ELR (cell line): ENCODE measurements around the gene KIF16B.
"Not testable (repeated sequence)": the region's sequence is repeated elsewhere in the genome, so short reads cannot be mapped to it uniquely, and the experiment has no call there.

ENCODE experiments used
- DNase-seq: peaks from one replicate; pipeline ENCODE4 v3.0.0-alpha.2; 2015; ENCODE audit warnings: low read depth

Gene KIF16B, protein sequence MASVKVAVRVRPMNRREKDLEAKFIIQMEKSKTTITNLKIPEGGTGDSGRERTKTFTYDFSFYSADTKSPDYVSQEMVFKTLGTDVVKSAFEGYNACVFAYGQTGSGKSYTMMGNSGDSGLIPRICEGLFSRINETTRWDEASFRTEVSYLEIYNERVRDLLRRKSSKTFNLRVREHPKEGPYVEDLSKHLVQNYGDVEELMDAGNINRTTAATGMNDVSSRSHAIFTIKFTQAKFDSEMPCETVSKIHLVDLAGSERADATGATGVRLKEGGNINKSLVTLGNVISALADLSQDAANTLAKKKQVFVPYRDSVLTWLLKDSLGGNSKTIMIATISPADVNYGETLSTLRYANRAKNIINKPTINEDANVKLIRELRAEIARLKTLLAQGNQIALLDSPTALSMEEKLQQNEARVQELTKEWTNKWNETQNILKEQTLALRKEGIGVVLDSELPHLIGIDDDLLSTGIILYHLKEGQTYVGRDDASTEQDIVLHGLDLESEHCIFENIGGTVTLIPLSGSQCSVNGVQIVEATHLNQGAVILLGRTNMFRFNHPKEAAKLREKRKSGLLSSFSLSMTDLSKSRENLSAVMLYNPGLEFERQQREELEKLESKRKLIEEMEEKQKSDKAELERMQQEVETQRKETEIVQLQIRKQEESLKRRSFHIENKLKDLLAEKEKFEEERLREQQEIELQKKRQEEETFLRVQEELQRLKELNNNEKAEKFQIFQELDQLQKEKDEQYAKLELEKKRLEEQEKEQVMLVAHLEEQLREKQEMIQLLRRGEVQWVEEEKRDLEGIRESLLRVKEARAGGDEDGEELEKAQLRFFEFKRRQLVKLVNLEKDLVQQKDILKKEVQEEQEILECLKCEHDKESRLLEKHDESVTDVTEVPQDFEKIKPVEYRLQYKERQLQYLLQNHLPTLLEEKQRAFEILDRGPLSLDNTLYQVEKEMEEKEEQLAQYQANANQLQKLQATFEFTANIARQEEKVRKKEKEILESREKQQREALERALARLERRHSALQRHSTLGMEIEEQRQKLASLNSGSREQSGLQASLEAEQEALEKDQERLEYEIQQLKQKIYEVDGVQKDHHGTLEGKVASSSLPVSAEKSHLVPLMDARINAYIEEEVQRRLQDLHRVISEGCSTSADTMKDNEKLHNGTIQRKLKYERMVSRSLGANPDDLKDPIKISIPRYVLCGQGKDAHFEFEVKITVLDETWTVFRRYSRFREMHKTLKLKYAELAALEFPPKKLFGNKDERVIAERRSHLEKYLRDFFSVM (N-terminal part only)

DNA sequence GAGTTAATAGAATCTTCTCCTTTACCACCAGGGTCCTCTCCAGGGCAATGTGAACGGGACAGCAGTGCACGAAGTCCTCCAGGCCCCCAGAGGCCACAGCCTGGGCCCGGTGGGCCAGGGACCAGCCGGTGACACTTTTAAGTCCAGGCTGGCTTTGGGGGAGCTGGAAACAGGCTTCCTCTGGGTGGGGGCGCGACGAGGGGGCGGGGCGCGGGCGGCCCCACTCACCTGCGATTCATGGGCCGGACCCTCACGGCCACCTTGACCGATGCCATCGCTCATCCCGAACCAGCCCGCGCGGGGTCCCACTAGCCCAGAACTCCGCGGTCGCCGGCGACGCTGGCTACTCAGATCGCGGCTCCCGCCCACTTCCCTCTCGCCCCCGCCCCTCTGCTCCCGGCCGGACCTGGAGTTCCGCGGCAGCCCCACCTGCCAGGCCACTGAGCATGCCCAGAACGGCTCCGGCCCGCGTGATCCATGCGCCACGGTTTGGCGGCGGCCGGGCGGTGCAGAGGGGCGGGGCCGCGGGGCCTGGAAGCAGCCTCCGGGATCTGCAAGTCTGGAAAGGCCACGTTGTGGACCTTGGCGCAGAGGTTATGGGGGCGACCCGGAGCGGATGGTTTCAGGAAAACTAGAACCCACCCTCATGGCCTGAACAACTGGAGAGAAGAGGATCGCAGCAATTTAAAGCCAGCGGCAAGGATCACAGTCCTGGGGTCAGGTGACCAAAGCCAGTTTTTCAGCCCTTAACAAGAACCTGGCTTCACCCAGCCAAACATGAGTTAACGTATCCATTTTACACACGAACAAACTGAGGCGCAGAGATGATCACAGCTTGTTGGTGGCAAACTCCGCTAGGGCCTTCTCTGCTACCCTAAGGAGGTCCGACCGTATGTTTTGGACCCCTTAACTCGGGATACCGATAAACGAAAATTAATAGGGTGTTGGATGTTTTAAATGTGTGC is at the start of gene KIF16B:
TSS of gene KIF16B (minus strand) at position 448 of the 965 bp plus-strand sequence. CDS start at position 275, 173 bp downstream.
- DNase-seq, result peak; percentile 84

DNA sequence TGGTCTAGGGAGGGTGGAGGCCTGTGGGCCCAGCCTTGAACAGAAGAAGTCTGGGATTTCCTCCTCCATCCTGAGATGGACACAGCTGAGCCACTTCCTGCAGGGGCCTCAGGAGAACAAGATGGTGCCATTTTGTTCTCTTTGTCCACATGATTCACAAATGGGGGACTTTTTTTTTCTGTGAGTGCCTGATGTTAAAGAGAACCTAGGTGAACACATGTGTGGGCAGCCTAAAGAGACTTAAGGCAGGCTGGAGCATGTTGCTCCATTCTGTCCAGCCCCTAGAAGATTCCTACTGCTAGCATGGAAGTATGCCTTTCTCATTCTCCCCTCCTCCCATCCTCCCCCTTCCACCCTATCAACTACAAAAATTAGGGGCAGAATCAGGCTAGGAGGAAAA is 49.3 kb upstream of the KIF16B start:
- no peak for DNase-seq

DNA sequence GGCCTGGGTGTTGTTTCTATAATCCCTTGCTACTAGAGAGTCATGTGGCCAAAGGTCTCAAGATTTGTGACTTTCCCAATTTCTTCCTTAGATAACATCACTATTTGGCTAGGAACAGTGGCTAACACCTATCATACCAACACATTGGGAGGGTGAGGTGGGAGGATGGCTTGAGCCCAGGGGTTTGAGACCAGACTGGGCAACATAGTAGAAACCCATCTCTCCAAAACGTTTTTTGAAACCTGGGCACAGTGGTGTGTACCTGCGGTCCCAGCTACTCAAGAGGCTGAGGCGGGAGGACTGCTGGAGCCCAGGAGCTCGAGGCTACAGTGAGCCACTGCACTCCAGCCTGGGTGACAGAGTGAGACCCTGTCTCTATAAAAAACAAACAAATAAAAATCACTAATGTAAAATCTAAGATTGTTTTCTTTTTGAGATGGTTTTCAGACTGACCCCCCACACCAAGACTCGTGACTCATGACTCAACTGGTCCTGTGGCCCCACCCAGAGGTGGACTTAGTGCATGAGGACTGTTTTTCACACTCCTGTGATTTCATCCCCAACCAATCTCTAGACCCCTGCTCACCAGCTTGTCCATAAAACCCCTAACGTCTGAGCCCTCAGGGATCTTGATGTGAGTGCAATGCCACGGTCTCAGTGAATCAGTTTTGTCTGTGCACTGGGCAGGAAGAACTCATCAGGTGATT is 48.3 kb upstream of the KIF16B start:
- DNase-seq, result peak; percentile 1

DNA sequence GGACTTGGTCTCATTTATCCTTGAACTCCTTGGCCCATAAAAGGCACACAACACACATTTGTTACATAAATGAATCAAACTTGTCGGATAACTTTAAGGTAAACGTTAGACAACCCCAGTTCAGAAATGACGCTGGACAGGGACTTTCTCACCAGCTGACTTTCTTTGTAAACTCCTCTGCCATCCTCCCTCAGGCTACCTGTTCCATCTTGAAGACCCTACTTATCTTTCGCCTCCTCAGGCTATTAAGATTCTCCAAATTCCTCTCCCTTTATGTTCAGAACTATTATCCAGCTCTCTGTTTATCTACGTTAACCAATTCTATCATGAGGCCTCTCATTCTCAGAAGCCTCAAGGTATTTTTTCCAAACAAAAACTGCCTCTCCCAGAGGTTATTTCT is 47.7 kb upstream of the KIF16B start:
- DNase-seq, result no peak

DNA sequence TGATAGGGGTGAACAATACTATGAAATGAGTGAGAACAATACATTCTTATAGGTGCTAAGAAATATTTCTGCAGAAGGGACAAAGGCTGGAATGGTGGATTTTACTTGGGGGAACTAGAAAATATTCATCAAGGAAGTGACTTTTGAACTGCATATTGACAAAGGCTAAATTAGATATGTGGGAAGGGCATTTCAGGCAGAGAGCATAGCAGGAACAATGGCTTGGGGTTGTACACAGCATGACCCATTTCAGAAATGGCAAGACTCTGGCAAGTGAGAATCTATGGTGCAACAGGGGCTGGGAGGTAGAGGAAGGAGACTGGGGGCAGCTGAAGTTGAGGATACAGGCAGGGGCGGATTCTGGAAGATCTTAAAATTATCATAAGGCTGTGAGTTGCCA is 46.7 kb upstream of the KIF16B start:
- no peak for DNase-seq

DNA sequence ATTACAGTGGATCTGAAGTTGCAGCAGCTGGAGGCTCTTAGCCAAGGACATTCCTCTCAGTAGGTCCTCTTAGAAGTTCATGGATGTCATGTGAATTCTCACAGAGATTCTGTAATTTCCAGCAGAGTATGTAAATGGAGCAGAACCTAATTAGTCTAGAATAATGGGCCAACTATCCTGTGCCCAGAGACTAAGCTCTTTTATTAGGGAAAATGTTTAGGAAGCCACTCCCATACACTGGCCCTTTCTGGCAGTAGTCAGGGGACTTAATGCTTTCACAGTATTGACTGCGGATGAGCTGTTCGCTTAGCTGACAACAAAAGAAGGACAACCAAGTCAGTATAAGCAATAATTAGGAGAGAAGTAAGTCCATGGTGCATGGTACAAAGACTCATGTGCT is 43.8 kb upstream of the KIF16B start:
- DNase-seq, result no peak

DNA sequence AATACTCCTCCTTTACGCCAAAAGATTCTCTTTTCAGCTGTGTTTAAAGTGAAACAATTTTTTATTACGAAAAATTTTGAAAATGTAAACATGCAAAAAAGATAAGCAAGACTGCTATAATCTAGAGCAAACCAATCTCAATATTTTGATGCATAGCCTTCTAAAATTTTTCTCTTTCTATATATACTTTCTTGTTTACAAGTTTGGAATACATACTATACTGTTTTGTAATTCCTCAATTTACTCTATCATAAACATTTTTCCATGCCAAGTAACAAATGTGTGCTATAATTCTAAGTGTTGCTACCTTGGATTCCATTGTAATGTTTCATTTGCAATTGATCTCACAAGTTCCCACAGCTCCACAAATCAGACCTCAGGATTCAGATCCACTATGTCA is 43.1 kb upstream of the KIF16B start:
- no peak for DNase-seq

DNA sequence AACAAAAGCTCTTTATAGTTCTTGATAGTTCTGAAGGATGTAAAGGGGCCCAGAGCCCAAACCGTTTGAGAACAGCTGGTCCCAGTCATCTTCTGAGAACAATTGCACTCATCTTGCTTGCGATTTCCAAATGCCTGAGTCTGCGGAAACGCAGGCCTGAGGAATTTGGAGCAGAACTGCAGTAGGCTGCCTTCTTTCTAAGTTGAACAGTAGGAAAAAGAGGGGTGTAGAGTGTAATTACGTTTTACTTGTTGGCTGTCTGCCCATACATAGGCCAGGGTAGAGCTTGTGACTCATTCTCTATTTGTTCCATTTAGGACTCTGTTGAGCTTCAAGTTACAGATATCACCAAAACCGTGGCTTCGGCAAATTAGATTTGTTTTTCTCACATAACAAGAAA is 42.0 kb upstream of the KIF16B start:
- DNase-seq, result peak; percentile 7

DNA sequence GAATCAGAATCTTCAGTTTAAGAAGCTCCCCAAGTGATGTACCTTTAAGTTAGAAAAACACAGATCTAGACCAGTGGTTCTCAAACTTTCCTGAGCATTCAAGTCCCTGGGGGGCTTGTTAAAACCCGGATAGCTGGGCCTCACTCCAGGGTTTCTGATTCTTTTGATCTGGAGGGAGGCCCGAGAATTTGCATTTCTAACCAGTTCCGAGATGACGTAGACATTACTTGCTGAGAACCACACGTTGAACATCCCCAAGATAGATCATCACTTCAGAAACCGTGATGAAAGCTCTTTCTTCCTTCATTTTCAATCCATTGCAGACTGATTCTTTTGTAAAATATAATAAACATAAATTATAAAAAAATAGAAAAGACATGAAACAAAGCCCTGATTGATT is 40.7 kb upstream of the KIF16B start:
- DNase-seq, result no peak

DNA sequence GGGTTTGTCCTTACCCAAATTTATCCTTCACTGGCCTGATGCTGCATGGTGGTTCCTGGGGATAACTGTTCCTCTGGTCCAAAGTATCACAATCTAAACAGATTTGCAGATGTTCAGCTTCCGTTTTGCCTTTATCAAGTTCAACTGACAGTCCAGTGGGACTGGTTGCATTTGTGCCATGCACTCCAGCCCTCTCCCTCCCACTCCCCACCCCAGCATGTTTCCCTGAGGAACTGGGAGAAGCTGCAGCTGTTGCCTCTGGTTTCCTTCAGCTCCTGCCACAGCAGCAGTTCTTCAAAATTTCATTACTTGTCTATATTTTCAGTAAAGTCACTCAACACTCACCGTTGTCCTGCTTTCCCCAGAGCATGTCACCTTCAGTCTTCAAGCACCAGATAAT is 39.5 kb upstream of the KIF16B start:
- no peak for DNase-seq

DNA sequence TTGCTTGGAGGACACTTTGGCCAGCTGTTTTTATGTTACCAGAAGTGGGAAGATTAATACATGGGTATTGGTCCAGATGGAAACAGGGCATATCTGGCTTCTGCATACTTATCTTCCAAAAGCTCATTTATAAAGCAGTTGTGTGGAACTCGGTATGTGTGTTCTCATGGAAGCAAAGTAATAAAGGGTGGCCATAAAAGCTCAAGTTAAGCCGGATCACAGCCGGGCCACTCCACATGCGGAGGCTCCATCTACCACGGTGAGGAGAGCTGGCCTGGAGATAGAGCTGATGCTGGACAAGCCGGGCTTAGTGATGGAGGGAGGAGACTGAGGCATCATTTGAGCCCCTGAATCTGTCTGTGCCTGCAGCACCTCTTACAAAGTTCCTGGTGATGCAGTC is 38.6 kb upstream of the KIF16B start:
- DNase-seq, result no peak

DNA sequence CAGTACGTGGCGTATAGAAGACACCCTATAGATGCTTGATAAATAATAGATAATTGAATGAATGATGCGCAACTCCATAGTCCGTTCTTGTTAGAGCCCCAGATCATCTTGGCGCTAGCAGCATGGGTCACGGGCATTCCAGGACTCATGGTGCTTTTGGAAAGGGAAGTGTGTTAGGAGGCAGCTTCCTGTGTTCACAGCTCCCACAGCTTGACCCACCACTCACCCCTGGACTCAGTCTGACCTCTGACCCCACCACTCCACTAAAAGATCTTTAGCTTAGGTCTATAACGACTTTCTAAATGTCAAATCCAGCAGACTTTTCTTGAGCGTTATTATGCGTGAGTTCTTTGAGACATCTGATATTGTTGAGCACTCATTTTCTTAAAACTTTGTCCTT is 35.8 kb upstream of the KIF16B start:
- no peak for DNase-seq

DNA sequence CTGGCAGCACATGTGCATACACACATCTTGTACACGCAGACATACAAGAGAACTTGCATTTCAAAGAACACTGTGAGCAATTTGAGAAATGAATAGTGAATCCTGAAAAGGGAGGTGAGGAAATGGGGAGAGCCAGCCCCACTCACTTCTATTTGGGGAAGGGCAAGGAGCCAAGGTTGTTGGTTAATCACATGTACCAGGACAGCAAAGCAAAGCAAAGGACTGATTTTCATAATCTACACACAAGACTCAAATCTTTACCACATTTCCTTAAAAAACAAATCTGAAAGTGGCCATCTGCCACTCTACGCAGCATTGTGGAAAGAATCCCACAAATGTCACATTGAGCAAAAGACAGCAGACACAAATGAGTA is 35.0 kb upstream of the KIF16B start:
- no peak for DNase-seq

DNA sequence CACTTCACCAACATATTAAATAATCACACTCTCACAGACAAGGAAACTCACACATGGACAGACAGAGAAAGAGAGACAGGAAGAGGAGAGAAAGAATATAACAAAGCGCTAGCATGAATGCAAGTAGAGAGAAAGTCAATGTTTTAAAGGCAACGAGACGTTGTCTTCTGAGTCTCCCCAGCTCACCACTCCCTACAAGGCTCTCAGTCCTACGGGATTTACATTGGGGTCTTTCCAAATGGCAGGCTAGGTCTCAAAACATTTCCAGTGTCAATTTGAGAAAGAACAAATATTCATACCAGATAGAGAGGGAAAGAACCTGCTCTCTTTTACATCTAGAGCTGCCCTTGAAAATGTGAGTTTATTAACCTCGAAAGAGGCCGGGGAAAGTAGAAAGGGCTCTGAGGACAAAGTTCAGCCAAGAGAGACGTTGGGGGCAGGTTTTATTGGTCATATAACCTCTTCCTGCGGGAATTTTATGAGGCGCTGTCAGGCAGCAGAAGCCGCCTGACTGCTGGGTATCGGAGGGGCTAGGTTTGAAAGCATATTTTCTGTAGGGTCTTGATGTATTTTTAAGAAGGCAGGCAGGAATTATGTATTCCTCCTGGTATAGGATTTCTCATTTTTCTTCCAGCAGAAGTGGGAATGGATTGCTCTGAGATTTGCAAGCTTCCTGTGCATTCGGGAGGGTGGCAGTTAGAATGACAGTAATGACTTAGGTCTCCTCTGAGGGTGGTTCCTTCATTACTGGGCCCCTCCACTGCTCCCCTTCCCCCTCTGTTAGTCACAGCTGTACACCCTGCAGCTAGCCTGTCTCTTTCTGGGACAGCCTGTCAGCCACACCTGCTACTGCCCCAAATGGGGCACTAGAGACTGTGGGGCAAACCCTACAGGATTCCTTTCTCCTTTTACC is 34.4 kb upstream of the KIF16B start:
- no peak for DNase-seq

DNA sequence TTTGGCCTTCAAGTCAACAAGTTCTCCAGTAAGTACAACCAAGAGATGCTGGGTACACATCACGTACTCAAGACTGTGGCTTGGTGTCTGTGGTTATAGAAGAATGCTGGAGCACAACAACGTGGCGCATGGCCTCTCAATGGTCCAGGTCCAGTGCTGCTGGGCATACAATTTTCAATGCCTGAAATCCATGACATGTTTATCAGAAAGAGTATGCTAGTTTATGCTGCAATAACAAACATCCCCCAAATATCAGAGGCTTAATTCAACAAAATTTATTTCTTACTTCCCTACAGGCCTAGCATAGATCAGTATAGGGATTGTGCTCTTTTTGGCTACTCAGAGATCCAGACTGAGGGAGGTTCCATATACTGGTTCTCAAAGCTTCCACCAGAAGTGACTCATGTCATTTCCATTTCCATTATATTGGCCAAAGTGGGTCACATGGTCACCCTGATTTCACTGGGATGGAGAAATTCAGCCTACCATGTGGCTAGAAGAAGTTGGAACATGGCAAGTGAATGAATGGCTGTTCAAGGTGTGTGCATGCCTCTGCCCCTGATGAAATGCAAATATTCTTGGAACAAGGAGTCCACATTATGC is 33.3 kb upstream of the KIF16B start:
- no peak for DNase-seq

DNA sequence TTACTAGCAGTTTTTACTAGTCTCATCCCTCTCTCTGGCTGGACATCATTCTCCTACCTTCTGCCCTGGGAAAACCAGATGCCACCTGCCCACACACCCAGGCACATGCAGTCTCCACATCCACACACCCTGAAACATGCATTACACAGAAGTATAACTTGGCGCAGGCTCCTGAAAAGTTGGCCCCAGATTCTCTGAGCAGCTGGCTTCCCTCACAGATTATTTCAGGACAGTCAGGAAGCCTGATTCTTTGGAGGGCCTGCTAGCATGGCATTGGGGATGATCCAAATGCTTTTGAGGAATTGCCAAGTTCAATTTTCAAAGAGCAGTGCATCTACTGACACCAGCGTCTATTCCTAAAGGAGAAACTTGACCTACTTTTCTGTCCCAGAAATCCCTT is 27.8 kb upstream of the KIF16B start:
- no peak for DNase-seq

DNA sequence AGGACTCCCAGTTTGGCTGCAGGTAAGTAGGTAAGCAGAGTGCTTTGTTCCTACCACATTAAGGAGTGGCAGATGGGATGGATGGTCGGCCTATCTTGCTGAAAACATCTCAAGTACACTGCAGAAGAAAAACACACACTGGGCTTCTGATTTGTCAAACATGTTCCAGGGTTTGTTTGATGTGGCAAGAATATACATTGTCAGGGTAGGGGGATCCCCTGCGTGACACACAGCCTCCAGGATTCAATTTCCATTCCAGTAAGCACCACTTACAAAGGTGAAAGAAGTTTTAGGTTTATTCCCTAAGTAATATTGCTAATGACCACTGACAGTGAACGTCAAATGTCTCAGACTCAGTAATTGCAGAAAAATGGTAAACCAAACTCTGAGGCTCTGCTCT is 26.0 kb upstream of the KIF16B start:
- DNase-seq, result no peak

DNA sequence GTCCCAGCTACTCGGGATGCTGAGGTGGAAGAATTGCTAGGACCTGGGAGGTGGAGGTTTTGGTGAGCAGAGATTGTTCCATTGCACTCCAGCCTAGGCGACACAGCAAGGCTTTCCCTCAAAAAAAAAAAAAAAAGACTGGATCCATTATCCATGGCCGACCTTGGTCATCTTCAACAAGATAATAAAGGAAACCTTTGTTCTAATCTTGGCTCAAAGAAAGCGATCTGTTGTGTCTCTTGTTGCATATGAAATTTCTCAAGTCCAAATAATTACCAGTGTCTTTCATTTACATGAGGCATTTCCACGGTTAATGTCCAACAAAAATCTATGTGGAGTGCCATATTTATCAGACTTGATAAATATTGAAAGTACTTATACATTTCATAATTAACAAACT is 23.7 kb upstream of the KIF16B start:
- DNase-seq, result no peak

DNA sequence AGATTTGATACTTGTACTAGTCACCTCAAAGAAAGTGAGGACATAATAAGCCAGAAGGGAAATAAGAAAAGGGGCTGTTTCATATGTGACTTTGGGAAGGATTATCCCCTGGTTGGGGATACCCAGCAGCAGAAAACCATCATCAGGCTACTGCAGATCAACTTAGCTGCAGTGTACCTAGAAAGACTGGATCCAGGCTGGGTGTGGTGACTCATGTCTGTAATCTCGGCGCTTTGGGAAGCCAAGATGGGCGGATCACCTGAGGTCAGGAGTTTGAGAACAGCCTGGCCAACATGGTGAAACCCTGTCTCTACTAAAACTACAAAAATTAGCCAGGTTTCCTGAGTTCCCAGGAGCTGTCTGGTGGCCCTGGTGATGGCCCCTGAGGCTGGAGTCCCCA is 23.2 kb upstream of the KIF16B start:
- not testable (repeated sequence) for DNase-seq
